Kidney epithelial cell (primary cell): ENCODE results near the gene TAF4. TPM values are rescaled to one million over a fixed set of nuclear protein-coding genes. Genes with fewer than 3 reads are reported as not detected.

Source experiments
- DNase-seq: peaks from one replicate; pipeline ENCODE4 v3.0.0-alpha.2; 2010; ENCODE audit warnings: low read depth
- H3K27me3 ChIP-seq: 2 replicates; pipeline ENCODE4 v1.6.0; 2011; ENCODE audit warnings: low read length; ENCODE audit not compliant: control insufficient read depth, insufficient read depth
- H3K36me3 ChIP-seq: 2 replicates; pipeline ENCODE4 v1.5.1; 2011; ENCODE audit warnings: low read length; ENCODE audit not compliant: control insufficient read depth, insufficient read depth
- H3K4me3 ChIP-seq: 2 replicates; pipeline ENCODE4 v1.5.1; 2011; ENCODE audit warnings: low read depth, mild to moderate bottlenecking, control low read depth, low read length
- CTCF ChIP-seq: IDR thresholded peaks from 2 replicates; pipeline ENCODE4 v1.5.1; 2011; ENCODE audit warnings: mild to moderate bottlenecking, moderate library complexity, low read length, control low read depth, inconsistent platforms; ENCODE audit not compliant: insufficient read depth, poor library complexity, severe bottlenecking
- total RNA-seq: library from RNA; depleted of rRNA; stranded (reverse); fragments of >200 nt; gene quantifications from 2 replicates; pipeline ENCODE4 v1.2.3, GENCODE V29; 2015

Gene TAF4
- total RNA-seq, 1 donor from 2014 or later: 5.9 TPM

GRCh38 chr20:62063981-62064769 is 1.5 kb downstream of the TAF4 start:
- H3K36me3 ChIP-seq: no peaks in the 10 kb centered on the region
- peak overlapping the region; percentile 40 for H3K4me3 ChIP-seq
- no peaks in the 10 kb centered on the region for H3K27me3 ChIP-seq
- TF ChIP-seq CTCF: no peak
- no peak for DNase-seq

- DNase-seq: no peak
Measured at GRCh38 chr20:62063315-62063980, 2.2 kb downstream of the TAF4 start.

GRCh38 chr20:62062661-62063314 is 2.9 kb downstream of the TAF4 start:
- no peak for DNase-seq
- no peak overlapping the region for H3K4me3 ChIP-seq
- no peaks in the 10 kb centered on the region for H3K36me3 ChIP-seq
- TF ChIP-seq CTCF: no peak
- H3K27me3 ChIP-seq: no peaks in the 10 kb centered on the region

More at GRCh38 chr20:62063315-62063980, 2.2 kb downstream of the TAF4 start:
- Histone ChIP-seq H3K36me3 (no peaks in the 10 kb centered on the region), H3K4me3 (peak overlapping the region; percentile 40), H3K27me3 (no peaks in the 10 kb centered on the region)
- TF ChIP-seq CTCF: no peak

GRCh38 chr20:62061851-62062423 is 3.7 kb downstream of the TAF4 start:
- H3K4me3 ChIP-seq: no peak overlapping the region
- no peak for DNase-seq
- no peak for TF ChIP-seq CTCF

GRCh38 chr20:62060631-62061541 is 4.8 kb downstream of the TAF4 start:
- H3K36me3 ChIP-seq: no peaks in the 10 kb centered on the region
- TF ChIP-seq CTCF: no peak
- no peaks in the 10 kb centered on the region for H3K27me3 ChIP-seq

More at GRCh38 chr20:62061851-62062423, 3.7 kb downstream of the TAF4 start:
- Histone ChIP-seq H3K36me3 (no peaks in the 10 kb centered on the region), H3K27me3 (no peaks in the 10 kb centered on the region)

More at GRCh38 chr20:62060631-62061541, 4.8 kb downstream of the TAF4 start:
- H3K4me3 ChIP-seq: no peak overlapping the region
- no peak for DNase-seq
